ENCODE data around the gene LDLRAD4. TPM values are rescaled to one million over a fixed set of nuclear protein-coding genes. Genes with fewer than 3 reads are reported as not detected.
"Not testable (repeated sequence)": the region's sequence is repeated elsewhere in the genome, so short reads cannot be mapped to it uniquely, and the experiment has no call there.

The LDLRAD4 gene
- total RNA-seq, 1 donor, result 0.43 TPM

DNA sequence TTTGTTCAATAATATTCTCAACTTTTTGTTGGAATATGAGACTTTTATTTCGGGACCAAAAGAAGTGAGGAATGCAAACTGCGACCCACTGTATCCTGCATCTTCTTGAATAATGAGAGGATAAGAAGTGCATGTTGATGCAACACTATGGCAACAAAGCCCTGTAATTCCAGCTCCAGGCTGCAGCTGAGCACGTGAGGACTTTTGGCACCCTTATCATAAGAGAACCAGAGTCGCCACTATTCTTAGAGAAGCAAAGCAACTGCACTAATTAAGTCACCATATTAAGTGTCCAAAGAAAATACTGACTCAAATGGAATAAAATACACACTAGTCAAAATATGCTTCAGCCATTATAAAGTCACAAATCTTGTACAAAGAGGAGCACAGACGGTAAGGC is 441.9 kb downstream of the LDLRAD4 start:
- DNase-seq (ENCODE audit: low read depth), result peak; percentile 29
- no peak overlapping the region for H3K4me3 ChIP-seq (ENCODE audit: low read depth, low read length)
- TF ChIP-seq, protein P1, sequence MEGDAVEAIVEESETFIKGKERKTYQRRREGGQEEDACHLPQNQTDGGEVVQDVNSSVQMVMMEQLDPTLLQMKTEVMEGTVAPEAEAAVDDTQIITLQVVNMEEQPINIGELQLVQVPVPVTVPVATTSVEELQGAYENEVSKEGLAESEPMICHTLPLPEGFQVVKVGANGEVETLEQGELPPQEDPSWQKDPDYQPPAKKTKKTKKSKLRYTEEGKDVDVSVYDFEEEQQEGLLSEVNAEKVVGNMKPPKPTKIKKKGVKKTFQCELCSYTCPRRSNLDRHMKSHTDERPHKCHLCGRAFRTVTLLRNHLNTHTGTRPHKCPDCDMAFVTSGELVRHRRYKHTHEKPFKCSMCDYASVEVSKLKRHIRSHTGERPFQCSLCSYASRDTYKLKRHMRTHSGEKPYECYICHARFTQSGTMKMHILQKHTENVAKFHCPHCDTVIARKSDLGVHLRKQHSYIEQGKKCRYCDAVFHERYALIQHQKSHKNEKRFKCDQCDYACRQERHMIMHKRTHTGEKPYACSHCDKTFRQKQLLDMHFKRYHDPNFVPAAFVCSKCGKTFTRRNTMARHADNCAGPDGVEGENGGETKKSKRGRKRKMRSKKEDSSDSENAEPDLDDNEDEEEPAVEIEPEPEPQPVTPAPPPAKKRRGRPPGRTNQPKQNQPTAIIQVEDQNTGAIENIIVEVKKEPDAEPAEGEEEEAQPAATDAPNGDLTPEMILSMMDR (IDR thresholded peaks at IDR 0.05; ENCODE audit: insufficient read depth, low read depth, low read length), result no peak

DNA sequence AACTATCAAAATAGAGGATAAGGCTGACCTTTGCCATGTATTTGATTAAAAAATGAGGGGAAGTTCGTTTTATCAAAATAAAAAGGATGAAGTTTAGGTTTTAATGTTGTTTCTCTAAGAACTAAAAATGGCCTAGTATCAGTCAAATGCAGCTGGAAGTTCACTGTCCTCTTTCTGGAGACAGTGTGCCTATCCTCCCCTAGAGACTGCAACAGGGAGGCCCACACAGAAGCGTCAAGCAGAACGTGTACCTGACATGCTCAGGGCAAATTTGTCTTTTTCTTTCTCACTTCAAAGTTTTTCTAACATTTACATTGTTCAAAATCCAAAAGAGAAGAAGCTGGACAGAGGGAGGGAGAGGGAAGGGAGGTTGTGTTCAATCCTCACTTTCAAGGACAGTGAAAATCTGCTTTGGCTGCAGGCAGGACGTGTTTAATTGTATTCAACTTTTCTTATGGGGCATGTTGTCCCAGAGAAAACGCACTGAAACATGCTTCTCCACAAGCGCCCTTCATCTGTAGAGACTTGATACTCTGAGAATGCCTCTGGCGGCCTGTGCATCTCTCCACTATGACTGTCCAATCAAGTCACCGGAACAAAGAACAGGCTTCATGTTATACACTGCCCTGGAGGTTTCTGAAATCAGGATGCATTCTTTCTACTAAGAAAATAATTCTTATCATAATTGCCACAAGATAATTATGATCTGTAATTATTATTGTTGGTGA is 442.7 kb downstream of the LDLRAD4 start:
- TF ChIP-seq, protein P1 (IDR thresholded peaks at IDR 0.05; ENCODE audit: insufficient read depth, low read depth, low read length), result no peak
- no peak for DNase-seq (ENCODE audit: low read depth)
- H3K4me3 ChIP-seq (ENCODE audit: low read depth, low read length), result no peak overlapping the region

DNA sequence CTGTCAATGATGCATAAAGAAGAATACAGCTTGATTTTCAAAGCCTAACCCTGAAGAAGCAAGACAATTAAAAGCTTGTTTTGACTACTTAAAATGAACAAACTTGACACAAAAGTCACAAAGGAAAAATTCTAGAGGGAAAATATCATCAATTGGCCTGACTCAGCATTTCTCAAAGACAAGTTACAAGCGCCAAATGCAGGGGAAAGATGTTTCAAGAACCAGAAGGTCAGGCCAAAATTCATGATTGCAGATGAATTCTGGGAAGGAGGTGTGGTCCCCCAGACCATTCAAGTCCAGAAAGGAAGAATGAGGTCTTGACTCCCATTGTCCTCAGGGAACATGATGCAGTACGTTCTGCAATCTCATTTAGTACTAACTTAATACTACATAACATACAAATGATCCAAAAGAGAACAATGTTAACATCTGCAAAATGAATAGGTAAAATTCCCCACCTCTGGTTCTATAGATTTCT is 443.3 kb downstream of the LDLRAD4 start:
- TF ChIP-seq, protein P1 (IDR thresholded peaks at IDR 0.05; ENCODE audit: insufficient read depth, low read depth, low read length), result no peak
- no peak overlapping the region for H3K4me3 ChIP-seq (ENCODE audit: low read depth, low read length)
- DNase-seq (ENCODE audit: low read depth), result no peak

DNA sequence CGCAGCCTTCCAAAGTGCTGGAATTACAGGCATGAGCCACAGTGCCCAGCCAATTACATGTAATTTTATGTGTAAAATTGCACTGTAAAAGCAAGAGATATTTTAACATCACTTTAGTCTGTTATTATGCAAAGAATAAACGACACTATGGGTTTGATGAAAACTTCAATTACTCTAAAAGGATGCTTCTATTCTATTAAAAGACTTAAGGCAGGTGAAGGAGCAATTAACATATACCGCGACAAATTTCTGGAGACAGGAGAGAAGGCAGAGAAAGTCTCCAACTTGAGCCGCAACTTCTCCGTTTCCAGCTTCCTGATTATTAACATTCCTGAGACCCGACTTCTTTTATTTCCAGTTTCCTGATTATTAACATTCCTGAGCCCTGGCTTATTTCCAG is 454.1 kb downstream of the LDLRAD4 start:
- DNase-seq (ENCODE audit: low read depth), result no peak
- TF ChIP-seq, protein P1 (IDR thresholded peaks at IDR 0.05; ENCODE audit: insufficient read depth, low read depth, low read length), result no peak
- H3K4me3 ChIP-seq (ENCODE audit: low read depth, low read length), result no peak overlapping the region

DNA sequence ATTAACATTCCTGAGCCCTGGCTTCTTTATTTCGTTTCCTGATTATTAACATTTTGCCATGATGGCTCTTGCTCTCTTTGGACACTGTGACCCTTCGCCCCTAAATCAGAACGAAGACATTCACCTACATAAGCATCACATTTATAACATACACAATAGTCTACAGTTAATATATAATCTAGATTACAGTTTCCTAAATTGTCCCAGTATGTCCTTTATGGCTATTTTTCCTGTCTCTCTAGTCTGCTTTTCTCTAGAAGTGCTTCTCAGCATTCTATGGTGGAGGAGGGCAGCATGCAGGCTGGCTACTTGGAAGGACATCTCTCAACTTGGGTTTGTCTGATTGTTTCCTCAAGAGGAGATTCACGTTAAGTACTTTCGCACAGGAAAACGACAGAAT is 457.9 kb downstream of the LDLRAD4 start:
- TF ChIP-seq, protein P1 (IDR thresholded peaks at IDR 0.05; ENCODE audit: insufficient read depth, low read depth, low read length), result no peak

DNA sequence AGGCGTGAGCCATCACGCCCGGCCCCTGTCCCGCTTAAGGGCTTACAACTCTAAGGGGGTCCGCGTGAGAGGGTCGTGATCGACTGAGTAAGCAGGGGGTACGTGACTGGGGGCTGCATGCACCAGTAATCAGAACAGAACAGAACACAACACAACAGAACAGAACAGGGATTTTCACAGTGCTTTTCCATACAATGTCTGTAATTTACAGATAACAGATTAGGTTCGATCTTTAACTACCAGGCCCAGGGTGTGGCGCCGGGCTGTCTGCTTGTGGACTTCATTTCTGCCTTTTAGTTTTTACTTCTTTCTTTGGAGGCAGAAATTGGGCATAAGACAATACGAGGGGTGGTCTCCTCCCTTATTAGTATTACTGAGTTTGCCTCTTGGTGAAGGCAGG is 458.8 kb downstream of the LDLRAD4 start:
- H3K4me3 ChIP-seq (ENCODE audit: low read depth, low read length); DNase-seq (ENCODE audit: low read depth): not testable (repeated sequence)

More for the DNA sequence above, 457.9 kb downstream of the LDLRAD4 start:
- no peak for DNase-seq (ENCODE audit: low read depth)
- H3K4me3 ChIP-seq (ENCODE audit: low read depth, low read length), result no peak overlapping the region

DNA sequence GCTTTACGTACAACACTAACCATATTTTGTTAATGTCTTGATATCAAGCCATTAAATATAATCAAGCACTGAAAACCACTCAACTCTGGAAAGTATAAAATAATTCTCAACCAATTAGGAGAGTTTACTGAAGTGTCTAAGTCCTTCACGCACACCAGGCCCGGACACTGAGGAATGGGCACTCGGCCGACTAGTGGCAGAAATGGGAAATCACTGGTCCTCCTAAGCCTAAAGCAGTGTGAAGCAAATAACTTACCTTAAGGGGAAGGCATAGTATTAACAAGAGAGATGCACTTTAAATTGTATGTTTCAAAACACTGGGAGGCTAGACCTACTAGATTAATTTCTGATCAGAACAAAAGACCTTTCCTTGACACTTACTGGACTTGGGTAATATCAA is 462.1 kb downstream of the LDLRAD4 start:
- DNase-seq (ENCODE audit: low read depth), result peak; percentile 18
- TF ChIP-seq, protein P1 (IDR thresholded peaks at IDR 0.05; ENCODE audit: insufficient read depth, low read depth, low read length), result peak; percentile 53
- no peak overlapping the region for H3K4me3 ChIP-seq (ENCODE audit: low read depth, low read length)

All from fibroblast of villous mesenchyme (primary cell).